NK-92 (cell line): ENCODE measurements around the gene SRGAP3.

Source experiments
- DNase-seq: peaks from one replicate; lab custom pipeline; 2025; ENCODE audit not compliant: unreplicated experiment; lab: John Stamatoyannopoulos, UW

The SRGAP3 gene

DNA sequence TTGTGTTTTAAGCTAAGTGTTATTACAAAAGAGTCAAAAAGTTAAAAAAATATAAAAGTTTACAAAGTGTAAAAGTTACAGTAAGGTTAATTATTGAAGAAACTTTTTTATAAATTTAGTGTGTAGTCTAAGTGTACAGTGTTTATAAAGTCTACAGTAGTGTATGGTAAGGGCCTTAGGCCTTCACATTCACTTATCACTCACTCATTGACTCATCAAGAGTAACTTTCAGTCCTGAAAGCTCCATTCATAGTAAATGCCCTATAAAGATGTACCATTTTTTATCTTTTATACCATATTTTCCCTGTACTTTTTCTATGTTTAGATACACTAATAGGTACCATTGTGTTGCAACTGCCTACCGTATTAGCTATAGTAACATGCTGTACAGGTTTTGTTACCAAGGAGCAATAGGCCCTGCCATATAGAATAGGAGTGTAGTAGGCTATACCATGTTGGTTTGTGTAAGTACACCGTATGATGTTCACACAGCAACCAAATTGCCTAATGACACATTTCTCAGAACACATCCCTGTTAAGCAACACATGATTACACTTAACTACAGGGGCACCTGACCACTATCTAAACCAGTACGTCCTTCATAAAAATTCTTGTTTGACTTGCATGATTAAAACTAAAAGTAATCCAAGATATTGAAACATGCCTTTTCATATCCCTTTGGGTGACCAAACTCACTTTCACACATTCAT, 303.4 kb downstream of the SRGAP3 start:
- no peak for DNase-seq

DNA sequence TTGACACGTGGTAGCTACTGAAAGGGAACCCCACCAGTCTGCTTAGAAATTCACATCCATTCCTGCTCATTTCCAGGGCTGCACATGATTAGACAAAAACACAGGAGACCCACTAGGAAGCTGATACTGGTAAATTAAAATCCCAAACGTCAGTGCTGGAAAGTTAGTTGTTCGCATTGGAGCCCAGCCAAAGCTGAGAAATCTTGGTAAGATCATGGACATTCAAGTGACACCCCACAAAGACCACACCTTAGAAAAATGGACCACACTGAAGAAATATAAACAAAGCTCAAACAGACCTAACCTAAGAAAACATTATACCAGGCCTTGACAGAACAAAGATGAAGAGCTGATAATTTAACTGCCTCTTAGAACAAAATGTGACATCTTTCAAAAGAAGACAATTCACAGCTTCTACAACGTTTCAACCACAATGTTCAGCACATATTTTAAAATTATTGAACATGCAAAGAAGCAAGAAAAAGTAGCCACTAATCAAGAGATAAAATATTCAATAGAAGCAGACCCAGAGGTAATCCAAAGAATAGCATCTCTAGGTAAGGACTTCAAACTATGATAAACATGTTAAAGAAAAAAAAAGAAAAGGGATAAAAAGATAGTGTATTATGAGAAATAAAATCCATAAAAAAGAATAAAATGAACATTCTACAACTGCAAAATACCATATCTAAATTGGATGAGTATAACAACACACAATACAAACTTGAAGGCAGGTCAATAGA, 306.5 kb downstream of the SRGAP3 start:
- no peak for DNase-seq

DNA sequence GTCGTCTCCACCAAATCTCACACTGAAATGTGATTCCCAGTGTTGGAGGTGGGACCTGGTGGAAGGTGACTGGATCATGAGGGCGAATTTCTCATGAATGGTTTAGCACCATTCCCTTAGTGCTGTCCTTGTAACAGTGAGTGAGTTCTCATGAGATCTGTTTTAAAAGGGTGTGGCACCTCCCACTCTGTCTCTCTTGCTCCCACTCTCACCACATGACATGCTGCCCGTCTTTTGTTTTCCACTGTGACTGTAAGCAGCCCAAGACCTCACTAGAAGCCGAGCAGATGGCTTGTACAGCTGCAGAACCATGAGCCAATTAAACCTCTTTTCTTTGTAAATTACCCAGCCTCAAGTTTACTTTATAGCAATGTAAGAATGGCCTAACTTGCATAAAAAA, 307.3 kb downstream of the SRGAP3 start:
- DNase-seq: no peak

DNA sequence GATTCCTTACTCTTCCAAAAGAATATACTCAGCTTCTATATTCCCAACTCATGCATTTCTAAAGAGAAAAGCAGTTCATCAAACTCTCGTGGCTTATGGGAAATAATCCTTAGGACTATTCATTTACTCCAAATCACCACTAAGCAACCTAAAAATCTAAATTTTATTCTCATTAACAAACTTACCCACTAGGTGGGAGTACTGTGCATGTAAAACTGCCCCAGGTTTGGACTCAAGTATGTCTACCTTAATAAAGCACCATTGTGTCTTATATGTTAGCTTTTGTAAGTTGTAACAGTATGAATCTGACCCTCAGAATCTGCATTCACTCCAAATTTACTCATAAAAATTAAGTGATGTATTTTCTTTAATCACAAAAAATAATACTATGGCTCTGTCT, 311.4 kb downstream of the SRGAP3 start:
- DNase-seq: no peak

DNA sequence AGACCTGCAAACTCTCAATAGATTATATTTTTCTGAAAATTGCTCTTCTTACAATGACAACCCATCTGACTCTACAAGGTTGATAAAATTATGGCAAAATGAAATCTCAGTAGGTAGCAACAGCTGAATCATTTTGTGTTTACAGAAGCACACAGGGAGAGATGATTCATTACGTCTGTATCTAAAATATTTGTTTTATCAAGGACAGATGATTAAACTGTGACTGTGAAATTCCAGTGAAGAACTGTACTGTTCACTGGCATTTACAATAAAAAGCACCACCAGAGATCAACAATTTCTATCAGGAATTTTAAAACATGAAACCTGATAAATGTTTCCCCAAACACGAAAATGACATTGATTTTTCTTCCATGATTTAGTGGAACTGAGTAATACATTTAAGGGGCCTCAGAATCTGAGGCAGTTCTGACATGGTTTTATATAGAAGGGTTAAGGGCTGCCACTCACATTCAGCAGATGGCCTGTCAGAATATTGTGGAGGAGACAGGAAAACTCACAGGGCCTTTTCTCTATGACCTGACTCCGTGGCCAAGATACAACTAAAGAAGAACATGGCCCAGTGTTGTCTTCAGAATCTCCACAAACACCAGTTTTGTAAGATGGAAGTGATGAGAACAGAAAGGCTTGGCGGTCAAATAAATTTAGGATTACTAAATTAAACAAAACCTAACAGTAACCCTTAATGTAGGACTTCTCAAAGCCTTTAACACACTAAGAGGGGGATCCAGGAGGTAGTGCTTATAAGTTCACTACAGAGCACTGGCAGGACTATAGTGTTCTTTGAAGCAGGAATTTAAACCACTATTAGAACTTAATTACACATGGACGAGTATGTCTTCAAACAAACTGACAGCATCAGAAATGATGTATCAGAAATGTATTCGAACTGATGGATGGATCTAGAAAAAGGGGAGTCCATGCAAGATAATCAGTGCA, 312.1 kb downstream of the SRGAP3 start:
- DNase-seq: no peak

DNA sequence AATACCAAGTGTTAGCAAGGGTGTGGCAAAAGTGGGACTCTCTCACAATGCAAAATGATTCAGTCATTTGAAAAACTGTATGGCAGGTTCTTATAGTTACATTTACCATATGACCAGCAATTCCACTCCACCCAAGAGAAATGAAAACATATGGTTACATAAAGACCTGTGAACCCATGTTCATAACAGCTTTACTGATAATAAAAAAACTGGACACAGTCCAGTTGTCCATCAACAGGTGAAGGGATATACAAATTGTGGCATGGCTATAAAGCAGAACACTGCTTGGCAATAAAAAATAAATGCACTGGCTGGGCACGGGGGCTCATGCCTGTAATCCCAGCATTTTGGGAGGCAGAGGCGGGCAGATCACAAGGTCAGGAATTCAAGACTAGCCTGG, 316.9 kb downstream of the SRGAP3 start:
- DNase-seq: no peak

DNA sequence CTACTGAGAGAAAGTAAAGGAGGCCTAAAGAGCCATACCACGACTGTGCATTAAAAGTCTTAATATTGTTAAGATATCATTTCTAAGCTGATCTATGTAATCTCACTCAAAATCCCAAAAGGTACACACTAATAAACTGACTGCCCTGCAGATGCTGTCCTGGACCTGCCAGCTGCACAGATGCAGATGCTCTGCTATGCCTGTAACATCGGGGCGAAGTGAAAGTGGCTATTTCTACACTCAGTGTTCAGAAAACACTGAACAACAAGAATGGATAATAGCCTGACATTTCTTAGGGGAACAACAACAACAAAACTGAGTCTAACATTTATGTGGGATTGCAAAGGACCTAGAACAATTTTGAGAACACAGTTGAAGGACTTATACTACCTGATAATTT, 318.1 kb downstream of the SRGAP3 start:
- no peak for DNase-seq
